Liver (tissue), 9 donors: ENCODE data around the gene PRRC2A. TPM values are rescaled to one million over a fixed set of nuclear protein-coding genes. Genes with fewer than 3 reads are reported as not detected.

Source experiments
- DNase-seq: peaks from one replicate; pipeline ENCODE4 v3.0.0-alpha.2; 2017; ENCODE audit warnings: low spot score
- H3K27ac ChIP-seq, 2 donors: one replicate each; pipeline ENCODE4 v1.7.0; 2013; ENCODE audit warnings: inconsistent platforms in 2 of 2, low read length in 2 of 2, control low read depth in 1 of 2, low read depth in 1 of 2, mild to moderate bottlenecking in 1 of 2
- H3K27me3 ChIP-seq, 4 donors: one replicate each; pipeline versions ENCODE4 v1.6.1 to v1.7.0; 2013; ENCODE audit warnings: low read length in 3 of 4, inconsistent platforms in 1 of 4, mild to moderate bottlenecking in 1 of 4, moderate library complexity in 1 of 4; ENCODE audit not compliant: control insufficient read depth in 4 of 4, insufficient read depth in 4 of 4
- H3K36me3 ChIP-seq, 4 donors: one replicate each; pipeline versions ENCODE4 v1.6.1 to v1.7.0; 2013; ENCODE audit warnings: low read length in 3 of 4, mild to moderate bottlenecking in 3 of 4, low read depth in 1 of 4, moderate library complexity in 1 of 4; ENCODE audit not compliant: control insufficient read depth in 4 of 4, insufficient read depth in 3 of 4
- H3K4me1 ChIP-seq, 4 donors: one replicate each; pipeline versions ENCODE4 v1.6.1 to v1.7.0; 2013; ENCODE audit warnings: low read length in 3 of 4, mild to moderate bottlenecking in 3 of 4, moderate library complexity in 1 of 4; ENCODE audit not compliant: control insufficient read depth in 4 of 4, insufficient read depth in 4 of 4
- H3K4me3 ChIP-seq, 3 donors: one replicate each; pipeline versions ENCODE4 v1.6.1 to v1.7.0; 2013; ENCODE audit warnings: low read length in 3 of 3, control low read depth in 1 of 3, low read depth in 1 of 3, mild to moderate bottlenecking in 1 of 3
- H3K9ac ChIP-seq, 2 donors: one replicate each; pipeline ENCODE4 v1.7.0; 2013; ENCODE audit warnings: low read length in 2 of 2, mild to moderate bottlenecking in 2 of 2, moderate library complexity in 2 of 2, control low read depth in 1 of 2, low read depth in 1 of 2
- H3K9me3 ChIP-seq, 4 donors: one replicate each; pipeline versions ENCODE4 v1.6.1 to v1.7.0; 2013; ENCODE audit warnings: low read length in 3 of 4; ENCODE audit not compliant: control insufficient read depth in 4 of 4
- ATF3 ChIP-seq: IDR thresholded peaks from 2 replicates; pipeline ENCODE4 v1.6.1; 2016; ENCODE audit warnings: antibody characterized with exemption
- CTCF ChIP-seq: fragments of 150-350 bp; IDR thresholded peaks from 2 replicates; pipeline ENCODE4 v1.5.1; 2017; ENCODE audit warnings: improper control_type of control experiment, low read depth, low read length; ENCODE audit not compliant: missing input control
- EGR1 ChIP-seq, 2 donors: IDR thresholded peaks; 2 replicates each; pipeline ENCODE4 v1.6.1; 2016 to 2018; ENCODE audit warnings: antibody characterized with exemption in 2 of 2, low read depth in 2 of 2
- FOXA1 ChIP-seq: IDR thresholded peaks from 2 replicates; pipeline ENCODE4 v1.6.1; 2016; ENCODE audit warnings: antibody characterized with exemption
- FOXA2 ChIP-seq: IDR thresholded peaks from 2 replicates; pipeline ENCODE4 v1.6.1; 2016; ENCODE audit warnings: antibody characterized with exemption
- HNF4A ChIP-seq, 2 donors: conservative IDR thresholded peaks; 2 replicates each; pipeline ENCODE4 v1.6.1; 2016; ENCODE audit warnings: antibody characterized with exemption in 2 of 2, mild to moderate bottlenecking in 2 of 2
- HNF4G ChIP-seq: IDR thresholded peaks from 2 replicates; pipeline ENCODE4 v1.6.1; 2016; ENCODE audit warnings: antibody characterized with exemption
- NR2F2 ChIP-seq: IDR thresholded peaks from 2 replicates; pipeline ENCODE4 v1.6.1; 2016; ENCODE audit warnings: antibody characterized with exemption
- RAD21 ChIP-seq, 2 donors: IDR thresholded peaks; 2 replicates each; pipeline ENCODE4 v1.6.1; 2016; ENCODE audit warnings: antibody characterized with exemption in 2 of 2, mild to moderate bottlenecking in 2 of 2
- RXRA ChIP-seq, 2 donors: IDR thresholded peaks; 2 replicates each; pipeline ENCODE4 v1.6.1; 2017 to 2018; ENCODE audit warnings: antibody characterized with exemption in 2 of 2, mild to moderate bottlenecking in 1 of 2
- SP1 ChIP-seq: IDR thresholded peaks from 2 replicates; pipeline ENCODE4 v1.6.1; 2018; ENCODE audit warnings: antibody characterized with exemption, mild to moderate bottlenecking
- TAF1 ChIP-seq: conservative IDR thresholded peaks from 2 replicates; pipeline ENCODE4 v1.6.1; 2016; ENCODE audit warnings: antibody characterized with exemption, mild to moderate bottlenecking
- YY1 ChIP-seq: IDR thresholded peaks from 2 replicates; pipeline ENCODE4 v1.6.1; 2016; ENCODE audit warnings: antibody characterized with exemption, mild to moderate bottlenecking
- ZBTB33 ChIP-seq: IDR thresholded peaks from 2 replicates; pipeline ENCODE4 v1.6.1; 2016; ENCODE audit warnings: antibody characterized with exemption
- WGBS: extraction: QIAGEN DNeasy Blood & Tissue Kit; methylation state at CpG from one replicate; pipeline ENCODE4 v1.1.7; 2013; 5-methylcytosine and 5-hydroxymethylcytosine counted together
- polyA plus RNA-seq, 2 donors: library from polyadenylated mRNA; stranded (reverse) in 1 of 2; unstranded in 1 of 2; fragments of 200-250 nt in 1 of 2; fragments of >200 nt in 1 of 2; fragmentation: Nextera tagmentation in 1 of 2; extraction: Ambion mirVana in 1 of 2; gene quantifications; one replicate each; pipeline versions ENCODE4 v1.2.1 to v1.2.3, GENCODE V29; 2013 to 2015
- total RNA-seq, 2 donors: library from RNA; depleted of rRNA; stranded (reverse); fragments of >200 nt; gene quantifications; one replicate each; pipeline ENCODE4 v1.2.3, GENCODE V29; 2014
- donor health status: healthy.
- donor health status: healthy.
- donor health status: healthy.
- donor health status: healthy.
- donor health status: healthy.

Gene PRRC2A
- total and polyA plus RNA-seq, 4 donors = 21.9 to 39.3 (median 29.5) TPM

GRCh38 chr6:31597006-31597405 is 23.5 kb upstream of the PRRC2A start:
- Histone ChIP-seq H3K36me3 (no peaks in the 10 kb centered on the region), H3K9ac (no peak overlapping the region), H3K4me1 (peaks cover 0 to 6% (median 4%) of the 10 kb centered on the region in 4 donors), H3K4me3 (no peak overlapping the region), H3K9me3 (no peaks in the 10 kb centered on the region), H3K27ac (no peak overlapping the region), H3K27me3 (no peaks in the 10 kb centered on the region)
- WGBS = 20% methylated on average over 2 of the region's 2 CpGs
- peak; percentile 33 for TF ChIP-seq CTCF
- TF ChIP-seq RAD21 (IDR thresholded peaks at IDR 0.05) = peak; percentile 56 to 69
- no peak for TF ChIP-seq EGR1 (IDR thresholded peaks at IDR 0.05; ENCODE audit: low read depth in 2 of 2)
- DNase-seq = no peak

GRCh38 chr6:31607317-31607716 is 13.2 kb upstream of the PRRC2A start:
- Histone ChIP-seq H3K9ac (no peak overlapping the region), H3K27ac (no peak overlapping the region), H3K36me3 (no peaks in the 10 kb centered on the region), H3K9me3 (no peaks in the 10 kb centered on the region), H3K4me1 (no peaks in the 10 kb centered on the region), H3K4me3 (no peak overlapping the region), H3K27me3 (no peaks in the 10 kb centered on the region)
- WGBS = 82% methylated on average over 1 of the region's 1 CpG
- TF ChIP-seq ZBTB33 (no peak), RAD21 (IDR thresholded peaks at IDR 0.05) (no peak), FOXA2 (no peak), ATF3 (no peak), RXRA (IDR thresholded peaks at IDR 0.05) (no peak), YY1 (no peak), NR2F2 (no peak), HNF4G (no peak), SP1 (no peak), EGR1 (IDR thresholded peaks at IDR 0.05; ENCODE audit: low read depth in 2 of 2) (no peak), TAF1 (no peak), FOXA1 (no peak)
- no peak for DNase-seq

GRCh38 chr6:31609519-31610406 is 10.8 kb upstream of the PRRC2A start:
- H3K4me1 ChIP-seq = peaks cover 0 to 8% (median 8%) of the 10 kb centered on the region in 4 donors
- H3K4me3 ChIP-seq = no peak overlapping the region
- 78% methylated on average over 8 of the region's 8 CpGs for WGBS
- DNase-seq = no peak
- no peaks in the 10 kb centered on the region for H3K9me3 ChIP-seq
- H3K27ac ChIP-seq = no peak overlapping the region
- no peaks in the 10 kb centered on the region for H3K36me3 ChIP-seq
- H3K27me3 ChIP-seq = no peaks in the 10 kb centered on the region
- TF ChIP-seq RXRA (IDR thresholded peaks at IDR 0.05) (no peak), HNF4A (conservative IDR thresholded peaks at IDR 0.05) (no peak)
- no peak overlapping the region for H3K9ac ChIP-seq
